NK-92 treated with Interleukin-12 subunit alpha and Interleukin-12 subunit beta, amount 100 ng/mL, for 24 hours (cell line): ENCODE data around the gene ROBO2.

Experiments
- DNase-seq: peaks from one replicate; lab custom pipeline; 2025; lab: John Stamatoyannopoulos, UW

Gene ROBO2

DNA sequence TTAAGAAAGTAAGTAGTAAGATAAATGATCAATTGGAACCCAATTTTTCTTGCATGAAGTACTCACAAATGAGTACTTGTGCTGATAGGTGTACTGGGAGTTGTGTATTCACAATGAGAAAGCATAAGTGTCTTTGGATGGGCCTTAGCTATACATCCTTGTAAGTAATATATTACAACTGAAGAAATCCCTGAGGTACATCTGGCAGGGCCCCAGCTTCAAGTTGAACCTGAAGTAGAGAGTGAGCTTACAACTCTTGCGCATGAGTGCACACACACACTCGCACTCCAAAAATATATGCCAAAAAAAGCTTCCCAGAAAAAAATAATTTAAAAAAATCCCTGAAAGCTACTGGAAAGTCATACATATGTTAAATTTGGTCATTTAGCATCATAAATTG, 222.5 kb downstream of the ROBO2 start:
- DNase-seq, result no peak

DNA sequence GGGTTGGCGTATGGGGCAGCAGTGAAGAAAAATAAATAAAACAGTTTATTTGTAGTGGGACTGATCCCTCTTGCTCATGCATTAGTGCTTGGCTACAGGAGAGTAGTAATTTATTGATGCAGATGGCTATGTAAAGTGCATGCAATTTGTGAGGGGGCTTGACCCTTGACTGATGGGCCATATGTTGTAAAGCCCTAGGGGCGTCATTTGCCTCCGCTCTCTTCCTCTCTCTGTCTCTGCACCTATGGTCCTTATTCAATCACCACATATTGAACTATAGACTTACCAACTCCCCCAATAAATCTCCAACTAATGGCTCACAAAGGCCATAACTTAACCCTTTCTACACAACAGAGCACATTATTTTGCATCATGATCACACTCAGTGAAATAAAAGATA, 227.7 kb downstream of the ROBO2 start:
- no peak for DNase-seq

DNA sequence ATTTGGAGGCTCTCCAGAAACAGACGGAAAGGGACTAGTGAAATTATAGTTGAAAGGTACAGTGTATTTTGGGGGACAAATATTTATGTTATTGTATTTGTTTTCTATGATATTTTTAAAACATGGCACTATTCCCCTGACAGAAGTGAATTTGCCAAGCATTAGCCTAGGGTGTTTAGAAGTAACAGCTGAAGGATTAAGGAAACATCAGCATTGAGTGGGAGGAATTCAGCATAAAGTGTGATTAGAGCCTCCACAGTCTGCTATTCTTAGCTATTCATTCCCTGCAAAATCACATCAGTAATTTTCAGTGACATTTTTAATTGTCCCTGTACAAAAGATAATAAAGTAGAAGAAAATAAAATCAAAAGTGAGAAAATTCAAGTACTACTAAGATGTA, 231.4 kb downstream of the ROBO2 start:
- DNase-seq, result no peak

DNA sequence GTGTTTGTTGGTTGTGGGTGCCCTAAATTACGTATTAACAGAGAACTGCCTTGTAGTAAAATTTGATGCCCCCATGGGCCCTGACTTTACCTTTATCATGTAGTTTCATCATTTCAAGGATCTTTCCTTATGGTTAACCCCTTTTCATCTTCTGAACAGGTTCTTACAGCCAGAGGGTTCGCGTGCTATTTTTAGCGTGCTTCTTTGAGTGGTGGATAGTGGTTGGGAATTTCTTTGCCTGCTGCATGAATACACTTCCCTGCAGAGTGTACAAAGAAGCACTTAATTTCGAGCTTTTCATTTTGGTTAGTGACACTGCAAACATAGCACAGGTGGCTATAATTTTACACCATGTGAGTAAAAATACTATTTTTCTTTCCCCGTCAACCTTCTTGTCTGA, 231.8 kb downstream of the ROBO2 start:
- no peak for DNase-seq

DNA sequence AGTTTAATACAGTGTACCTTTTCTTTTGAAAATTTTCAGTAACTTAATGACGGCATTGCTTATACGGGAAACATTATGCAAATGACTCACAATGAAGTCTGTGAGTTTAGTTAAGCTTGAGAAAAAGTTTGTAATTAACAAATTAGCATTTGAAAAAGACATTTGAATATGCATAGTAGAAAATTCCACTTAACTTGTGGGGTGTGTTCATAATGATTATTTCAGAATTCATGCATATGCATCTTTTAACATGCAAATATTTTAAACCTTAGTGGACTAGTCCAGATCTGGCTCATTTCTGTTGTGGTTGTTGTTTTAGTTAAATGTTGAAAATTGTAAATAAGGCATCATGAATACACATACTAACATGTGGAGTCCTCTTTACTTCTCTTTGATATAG, 239.4 kb downstream of the ROBO2 start:
- no peak for DNase-seq

DNA sequence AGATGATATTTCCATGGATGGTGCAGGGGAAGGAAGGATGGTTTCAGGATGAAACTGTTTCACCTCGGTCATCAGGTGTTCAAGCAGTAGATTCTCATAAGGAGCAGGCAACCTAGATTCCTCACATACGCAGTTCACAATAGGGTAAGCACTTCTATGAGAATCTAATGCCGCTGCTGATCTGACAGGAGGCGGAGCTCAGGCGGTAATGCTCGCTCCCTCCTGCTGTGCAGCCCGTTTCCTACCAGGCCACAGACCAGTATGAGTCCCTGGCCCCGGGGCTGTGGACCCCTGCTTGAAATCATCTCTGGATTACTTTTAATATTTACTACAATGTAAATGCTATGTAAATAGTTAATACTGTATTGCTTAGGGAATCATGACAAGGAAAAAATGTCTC, 241.8 kb downstream of the ROBO2 start:
- DNase-seq, result no peak

DNA sequence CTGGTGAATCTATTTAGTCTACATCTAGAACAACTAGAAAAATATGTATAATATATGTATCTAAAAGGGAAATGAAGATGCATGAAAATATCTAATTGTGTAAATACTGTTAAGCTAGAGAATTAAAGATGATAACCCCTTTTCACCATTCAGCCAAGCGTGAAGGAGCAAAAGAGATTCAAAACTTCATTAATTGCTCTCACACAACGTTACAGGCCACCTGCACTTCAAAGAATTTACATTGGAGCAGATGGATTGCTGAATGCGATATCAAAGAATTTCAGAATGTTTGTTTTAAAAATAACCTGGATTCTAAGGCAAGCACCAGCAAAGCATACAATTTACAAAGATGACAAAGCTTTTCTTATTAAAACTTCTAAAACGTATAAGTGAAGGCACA, 243.2 kb downstream of the ROBO2 start:
- DNase-seq, result no peak

DNA sequence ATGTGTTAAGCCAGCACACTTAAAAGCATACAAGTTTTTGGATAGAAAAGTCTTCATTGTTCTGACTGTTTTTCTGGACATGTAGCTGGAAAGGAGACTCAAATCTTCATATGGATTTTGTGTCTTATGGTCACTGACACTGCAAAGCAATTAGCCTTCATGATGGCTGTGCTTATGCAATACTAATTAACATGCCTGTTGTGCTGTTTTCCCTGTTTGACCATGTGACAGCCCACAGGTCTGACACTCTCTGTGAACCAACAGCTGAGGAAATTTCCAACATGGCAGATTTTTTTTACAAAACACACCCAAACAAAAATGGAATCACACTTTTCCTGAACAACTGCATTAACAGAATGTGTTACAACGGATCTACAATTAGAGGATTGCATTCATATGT, 248.4 kb downstream of the ROBO2 start:
- DNase-seq, result no peak

DNA sequence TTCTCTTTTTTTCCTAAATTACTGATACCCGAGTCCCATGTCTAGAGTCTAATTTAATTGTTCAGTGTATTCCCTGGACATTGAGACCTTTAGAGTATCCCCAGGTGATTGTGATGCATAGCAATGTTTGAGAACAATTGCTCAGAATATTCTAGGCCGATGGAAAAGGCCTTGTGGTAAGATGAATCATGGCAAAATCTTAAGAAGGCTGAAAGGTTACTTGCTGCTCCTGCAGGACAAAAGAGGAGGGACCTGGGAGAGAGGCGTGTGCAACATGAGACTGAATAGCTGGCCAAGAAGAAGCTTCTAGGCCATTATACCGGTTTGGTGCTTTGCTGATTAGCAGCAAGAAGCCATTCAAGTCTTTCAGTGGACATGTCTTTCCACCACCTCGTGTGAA, 256.6 kb downstream of the ROBO2 start:
- DNase-seq, result no peak

DNA sequence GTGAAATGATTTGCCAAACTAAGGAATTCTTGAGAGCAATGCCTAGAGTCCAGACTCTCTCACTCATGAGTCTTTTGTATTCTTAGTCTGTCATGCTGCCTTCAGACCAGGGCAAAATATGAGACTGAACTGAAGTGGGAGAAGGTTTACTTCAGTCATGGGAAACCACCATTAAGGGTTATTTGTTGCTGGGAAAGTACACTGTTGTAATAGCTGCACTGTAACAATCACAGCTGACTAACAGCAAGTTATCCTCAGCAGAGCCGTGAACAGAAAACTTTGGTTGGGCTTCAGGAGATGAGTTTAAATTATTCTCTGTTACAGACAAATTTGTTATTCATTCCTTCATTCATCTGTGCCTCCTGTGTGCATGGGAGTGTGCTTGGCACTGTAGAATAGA, 258.5 kb downstream of the ROBO2 start:
- DNase-seq, result no peak

DNA sequence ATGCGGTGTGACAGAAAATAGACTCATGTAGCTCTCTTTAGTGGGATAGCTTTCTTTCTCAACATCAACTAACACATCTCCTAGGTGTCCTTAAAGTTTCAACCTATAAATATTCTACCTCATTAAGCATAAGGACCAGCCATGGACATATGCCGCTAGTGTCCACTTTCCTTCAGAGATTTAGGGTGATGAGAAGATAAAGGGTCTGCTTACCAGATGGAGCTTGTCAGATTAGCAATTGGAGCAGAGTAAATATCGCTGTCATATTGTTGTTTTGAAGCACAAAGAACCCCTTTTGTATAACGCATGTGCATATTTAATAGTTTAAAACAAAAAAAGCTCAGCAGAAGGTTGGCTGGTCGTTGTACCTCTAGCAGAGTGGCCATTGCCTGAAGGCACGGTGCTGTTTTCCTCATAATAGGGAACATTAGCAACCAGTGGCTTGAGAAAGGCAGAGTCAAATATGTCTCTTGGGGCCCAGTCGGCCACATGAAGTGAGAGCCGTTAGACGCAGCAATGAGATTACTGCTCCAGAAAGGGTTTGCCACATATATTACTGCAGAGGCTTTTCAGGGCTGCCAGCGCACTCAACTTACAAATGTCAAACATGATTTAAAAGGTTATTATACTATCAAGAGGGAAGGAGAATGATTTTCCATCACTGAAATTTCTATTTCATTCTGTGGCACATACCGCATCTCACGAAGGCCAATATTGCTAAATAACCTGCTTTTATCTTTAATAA, 264.2 kb downstream of the ROBO2 start:
- no peak for DNase-seq

DNA sequence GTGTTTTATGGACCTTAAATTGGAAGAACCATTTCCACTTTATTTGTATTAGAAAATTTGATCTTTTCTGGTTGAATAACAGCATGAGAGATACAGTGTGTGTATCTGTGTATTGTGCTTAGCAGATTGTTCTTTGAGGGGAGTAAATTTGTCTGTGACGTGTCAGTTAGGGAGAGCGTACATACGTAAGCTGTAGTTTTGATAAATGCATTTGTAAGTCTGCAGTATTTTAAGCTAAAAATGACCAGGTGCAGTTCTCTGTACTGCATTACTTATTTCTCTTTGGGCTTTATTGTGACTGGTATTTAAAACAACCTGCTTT, 264.8 kb downstream of the ROBO2 start:
- DNase-seq, result no peak

DNA sequence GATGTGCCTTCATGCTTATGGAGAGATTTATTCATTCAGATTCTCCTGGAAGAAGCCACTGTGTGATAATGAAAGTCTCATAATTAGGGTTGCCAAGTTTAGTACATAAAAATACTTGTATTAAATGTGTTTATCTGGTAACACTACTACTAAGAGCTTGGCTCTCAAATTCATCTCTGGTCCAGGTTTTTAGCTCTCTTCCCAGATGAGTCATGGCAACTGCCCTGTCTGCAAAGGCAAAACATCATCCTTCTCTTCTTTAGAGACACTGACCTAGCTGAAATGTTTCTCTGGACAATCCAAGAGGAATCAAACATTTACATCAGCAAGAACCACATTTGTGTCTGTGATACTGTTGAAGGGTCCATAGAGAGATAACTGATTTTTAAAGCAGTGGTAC, 269.6 kb downstream of the ROBO2 start:
- no peak for DNase-seq

DNA sequence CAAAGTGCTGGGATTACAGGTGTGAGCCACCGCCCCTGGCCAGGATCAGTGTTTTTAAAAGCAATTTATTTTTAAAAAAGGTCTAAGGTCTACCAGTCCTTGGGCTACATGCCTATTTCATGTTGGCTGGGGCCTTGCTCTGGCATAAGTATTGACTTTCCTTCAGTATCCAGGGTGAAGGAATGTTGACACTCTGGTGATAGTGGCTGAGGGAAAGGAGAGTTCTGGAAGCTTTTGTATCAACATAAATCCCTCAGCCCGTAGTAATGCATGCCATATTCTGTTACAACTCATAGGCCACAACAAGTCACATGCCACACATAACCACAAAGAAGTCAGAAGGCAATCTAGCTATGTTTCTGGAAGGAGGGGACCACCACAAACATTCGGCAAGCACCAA, 273.9 kb downstream of the ROBO2 start:
- DNase-seq, result no peak

DNA sequence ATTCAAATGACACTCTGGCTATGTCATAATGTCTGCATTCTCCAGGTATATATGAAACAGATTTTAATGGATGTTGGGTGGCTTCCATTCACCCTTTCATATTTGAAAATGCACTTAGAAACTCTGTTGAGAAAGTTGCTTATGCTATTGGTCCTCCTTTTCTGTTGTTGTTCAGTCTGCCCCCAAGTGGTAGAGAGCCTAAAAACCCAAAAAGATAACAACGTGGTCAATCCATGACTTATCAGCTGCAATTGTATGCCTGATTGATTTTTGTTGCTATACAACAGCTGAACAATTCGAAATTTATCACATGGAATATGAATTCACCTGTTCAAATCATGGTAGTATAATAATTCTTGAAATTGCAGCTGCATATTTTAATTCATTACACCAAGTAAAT, 279.8 kb downstream of the ROBO2 start:
- DNase-seq, result no peak

DNA sequence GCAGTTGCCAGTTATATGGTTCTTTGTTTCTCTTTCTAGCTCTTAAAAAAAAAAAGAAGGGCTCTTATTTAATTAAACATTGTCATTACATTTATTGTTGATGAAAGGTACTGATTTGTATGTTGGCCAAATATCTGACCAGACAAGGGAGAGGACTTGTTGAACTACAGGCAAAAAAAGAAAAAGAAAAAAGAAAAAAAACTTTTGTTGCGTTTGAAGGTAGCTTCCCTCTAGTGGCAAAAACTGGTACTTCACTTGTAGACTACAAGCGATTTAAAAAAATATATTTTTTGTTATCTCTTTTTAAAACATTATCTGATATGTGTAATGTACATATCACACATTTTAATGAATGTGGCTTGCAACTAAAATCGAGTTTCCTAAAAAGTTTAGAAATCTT, 280.6 kb downstream of the ROBO2 start:
- DNase-seq, result no peak

DNA sequence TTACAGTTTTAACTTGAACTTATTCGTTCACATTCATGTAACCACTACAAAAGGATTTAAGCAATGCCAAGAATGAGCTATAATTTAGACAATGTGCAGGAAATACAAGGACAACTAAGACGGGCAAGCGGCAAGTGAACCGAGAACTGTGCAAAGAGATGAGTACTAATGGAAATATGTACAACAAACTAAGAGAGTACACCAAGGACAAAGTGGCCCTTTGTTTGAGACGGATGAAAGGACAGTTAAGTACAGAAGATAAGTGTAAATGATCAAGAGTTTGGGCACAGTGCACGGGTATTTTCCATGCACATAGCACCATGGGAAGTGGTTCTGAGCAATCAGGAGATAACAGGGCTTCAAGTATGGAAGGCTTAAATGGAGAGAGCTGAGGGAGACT, 281.7 kb downstream of the ROBO2 start:
- DNase-seq, result no peak

DNA sequence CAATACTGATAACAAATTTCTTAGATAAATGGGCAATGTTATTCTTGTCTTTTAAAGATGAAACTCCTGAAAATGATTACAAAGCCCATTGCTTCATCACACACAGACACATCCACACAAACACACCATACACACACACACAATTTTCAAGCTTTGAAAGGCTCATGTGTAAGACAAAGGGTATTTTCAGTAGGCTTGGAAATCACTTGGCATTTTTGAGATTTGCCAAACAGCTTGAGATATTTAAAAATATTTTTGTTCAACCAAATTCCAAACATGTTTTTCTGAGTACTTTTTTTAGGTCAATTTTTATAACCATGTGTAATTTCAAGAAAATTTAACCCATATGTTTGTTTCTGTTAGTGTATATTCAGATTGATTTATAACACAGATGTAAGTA, 283.7 kb downstream of the ROBO2 start:
- no peak for DNase-seq

DNA sequence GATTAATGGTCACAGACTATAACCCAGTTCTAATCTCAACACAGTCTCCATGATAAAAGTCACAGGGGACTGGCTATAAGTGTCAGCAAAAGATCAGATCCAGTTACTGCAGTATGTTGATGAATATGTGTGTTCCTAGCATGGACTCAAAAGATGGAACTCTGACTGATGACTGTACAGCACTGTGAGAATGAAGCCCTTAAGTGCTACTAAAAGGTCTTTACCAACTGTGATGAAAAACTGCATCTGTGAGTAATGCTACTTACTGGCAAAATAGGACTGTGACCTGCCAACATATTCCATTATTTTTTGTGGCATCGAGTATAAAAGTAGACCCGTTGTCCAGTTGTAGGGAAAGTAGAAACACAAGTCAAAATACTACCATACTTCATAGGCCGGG, 284.2 kb downstream of the ROBO2 start:
- DNase-seq, result no peak

DNA sequence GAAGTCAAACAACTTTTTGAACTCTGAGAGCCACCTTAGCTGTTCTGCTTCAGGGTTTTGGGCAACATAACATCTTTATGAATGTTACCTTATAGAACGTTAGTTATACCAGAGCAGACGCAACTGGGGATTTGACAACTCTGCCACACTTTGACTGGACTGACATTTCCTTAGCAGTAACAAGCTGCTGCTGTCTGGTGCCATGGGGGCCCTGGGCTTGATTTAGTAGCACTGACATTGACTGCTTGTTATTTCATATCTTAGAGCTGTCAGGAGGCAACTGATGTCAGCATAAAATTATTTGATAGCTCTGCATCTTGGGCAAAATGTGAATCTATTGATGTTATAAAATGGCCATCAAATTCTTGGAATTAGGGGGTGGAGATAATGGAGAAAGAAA, 285.4 kb downstream of the ROBO2 start:
- DNase-seq, result no peak

DNA sequence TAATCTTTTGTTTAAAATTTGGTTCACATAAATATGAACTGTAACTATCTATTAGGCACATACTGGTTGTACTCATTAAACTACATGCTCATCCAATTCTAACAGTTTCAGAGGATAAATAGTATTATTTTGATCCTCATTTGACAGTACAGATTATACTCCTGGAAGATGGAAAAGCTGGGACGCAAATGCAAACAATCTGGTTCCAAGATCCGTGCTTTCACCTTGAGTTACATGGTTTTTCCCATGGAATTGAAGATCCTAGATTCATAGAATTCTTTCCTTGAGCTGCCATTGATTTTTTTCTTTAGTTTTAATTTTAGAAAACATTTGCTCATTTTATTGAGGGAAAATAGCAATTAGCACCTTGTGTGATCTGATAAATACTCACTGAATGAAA, 285.8 kb downstream of the ROBO2 start:
- DNase-seq, result no peak

DNA sequence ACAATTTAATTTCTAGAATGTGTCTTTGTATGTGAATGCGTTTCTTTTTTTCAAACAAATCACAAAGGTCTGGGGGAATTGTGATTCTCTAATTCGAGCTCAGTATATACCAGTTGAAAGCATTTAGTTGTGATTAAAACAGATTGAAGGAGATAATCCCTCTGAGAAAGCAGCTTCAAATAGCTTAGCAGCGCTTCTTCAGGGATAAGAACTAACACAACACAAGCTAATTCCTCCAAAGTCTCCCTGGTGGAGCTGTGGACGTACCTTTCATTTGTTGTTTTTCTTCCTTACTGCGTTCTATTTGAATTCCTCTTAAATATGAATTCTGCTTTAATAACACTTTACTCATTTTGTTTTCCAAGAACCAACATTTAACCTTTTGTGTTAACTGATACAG, 286.7 kb downstream of the ROBO2 start:
- no peak for DNase-seq

DNA sequence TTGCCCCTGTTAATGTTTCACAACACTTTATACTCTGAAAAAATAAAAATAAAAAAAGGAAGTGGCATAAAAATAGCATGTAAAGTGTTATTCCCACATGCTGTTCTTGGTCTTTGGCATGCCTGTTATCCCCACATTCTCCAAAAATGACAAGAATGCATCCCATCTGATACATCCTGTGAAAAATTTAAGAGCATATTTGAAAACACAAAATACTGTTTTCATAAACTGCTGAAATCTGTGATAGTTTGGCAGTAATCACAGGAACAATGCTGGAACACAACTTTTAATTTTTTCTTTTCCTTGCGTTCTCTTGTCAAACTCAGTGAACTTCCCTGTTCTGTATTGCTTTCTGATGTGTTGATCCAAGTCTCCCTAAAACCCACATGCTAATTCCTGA, 288.8 kb downstream of the ROBO2 start:
- no peak for DNase-seq

DNA sequence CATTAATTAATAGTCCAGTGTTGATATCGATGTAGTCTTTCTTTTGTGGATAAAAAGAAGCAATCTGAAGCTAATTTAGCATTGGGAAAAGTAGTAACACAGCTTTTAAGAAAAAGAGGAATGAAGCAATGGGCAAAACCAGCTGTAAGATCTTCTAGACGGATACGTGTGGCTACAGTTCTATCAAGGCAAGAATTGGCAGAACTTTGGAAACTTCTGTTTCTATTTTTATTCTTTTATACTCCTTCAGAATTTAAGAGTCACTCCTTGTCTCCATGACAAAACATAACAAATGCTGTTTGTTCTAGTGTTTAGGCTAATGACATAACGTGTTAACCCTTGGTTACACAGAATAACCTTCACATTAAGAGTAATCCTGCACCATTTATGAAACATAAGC, 289.2 kb downstream of the ROBO2 start:
- no peak for DNase-seq

DNA sequence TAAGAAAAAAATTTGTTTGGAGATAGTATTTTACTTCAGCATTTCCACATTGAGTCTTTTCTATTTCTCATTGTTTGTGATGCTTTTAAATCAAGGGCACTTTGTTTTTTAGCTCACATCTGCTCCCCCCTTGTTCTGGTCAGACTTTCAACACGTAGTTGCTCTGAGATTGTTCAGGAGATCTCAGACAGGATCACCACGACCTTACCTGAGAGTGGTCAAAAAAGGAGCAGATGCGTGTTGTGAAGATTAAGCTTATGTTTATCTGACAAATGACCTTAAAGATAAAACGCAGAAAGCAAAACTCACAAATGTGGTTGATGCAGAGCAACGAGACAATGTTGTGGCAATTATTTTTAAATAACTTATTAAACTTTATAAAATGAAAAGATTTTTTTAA, 298.3 kb downstream of the ROBO2 start:
- DNase-seq, result no peak
